Measurements from ENCODE around the gene SH3PXD2B. TPM values are rescaled to one million over a fixed set of nuclear protein-coding genes. Genes with fewer than 3 reads are reported as not detected.

SH3PXD2B gene
- total RNA-seq, 2 experiments from 2014 or later, result 0.60 to 0.95 TPM

GRCh38 chr5:172417983-172418630 lies 36.2 kb downstream of the SH3PXD2B start:
- Mint-ChIP-seq H3K36me3 (ENCODE audit: low read depth) (no peaks in the 10 kb centered on the region), H3K27ac (no peak overlapping the region), H3K9me3 (no peaks in the 10 kb centered on the region), H3K27me3 (no peaks in the 10 kb centered on the region), H3K4me1 (ENCODE audit: low read depth) (no peaks in the 10 kb centered on the region), H3K4me3 (no peak overlapping the region)
- no peak for TF ChIP-seq CTCF (IDR thresholded peaks at IDR 0.05)
- H3K4me3 ChIP-seq (ENCODE audit: low read length), result no peak overlapping the region
- H3K27ac ChIP-seq (ENCODE audit: low read depth in 1 of 2, low read length in 2 of 2), result no peak overlapping the region
- DNase-seq (no peak), ATAC-seq (ENCODE audit: poor library complexity) (no peak)
- H3K4me1 ChIP-seq (ENCODE audit: insufficient read depth, low read length), result peaks cover 3% of the 10 kb centered on the region
- H3K36me3 ChIP-seq (ENCODE audit: insufficient read depth, low read length), result no peaks in the 10 kb centered on the region
- H3K9me3 ChIP-seq (ENCODE audit: control insufficient read depth in 1 of 2, insufficient read depth in 1 of 2, low read length in 2 of 2), result no peaks in the 10 kb centered on the region
- intact Hi-C loops (cut with DNase I, micrococcal nuclease), result no loop called here
- ChIA-PET POLR2A (no interaction called here), CTCF (no interaction called here)
- H3K27me3 ChIP-seq (ENCODE audit: control insufficient read depth in 1 of 2, insufficient read depth in 2 of 2, low read length in 2 of 2), result no peaks in the 10 kb centered on the region

GRCh38 chr5:172417130-172417841 lies 37.0 kb downstream of the SH3PXD2B start:
- no peak for ATAC-seq (ENCODE audit: poor library complexity)

More at GRCh38 chr5:172417130-172417841, 37.0 kb downstream of the SH3PXD2B start:
- intact Hi-C loops (cut with DNase I, micrococcal nuclease), result no loop called here
- Histone ChIP-seq H3K9me3 (ENCODE audit: control insufficient read depth in 1 of 2, insufficient read depth in 1 of 2, low read length in 2 of 2) (no peaks in the 10 kb centered on the region), H3K36me3 (ENCODE audit: insufficient read depth, low read length) (no peaks in the 10 kb centered on the region), H3K27ac (ENCODE audit: low read depth in 1 of 2, low read length in 2 of 2) (no peak overlapping the region), H3K27me3 (ENCODE audit: control insufficient read depth in 1 of 2, insufficient read depth in 2 of 2, low read length in 2 of 2) (no peaks in the 10 kb centered on the region), H3K4me1 (ENCODE audit: insufficient read depth, low read length) (peaks cover 3% of the 10 kb centered on the region), H3K4me3 (ENCODE audit: low read length) (no peak overlapping the region)
- H3K4me1 Mint-ChIP-seq (ENCODE audit: low read depth), result no peaks in the 10 kb centered on the region
- no peak overlapping the region for H3K27ac Mint-ChIP-seq
- no peaks in the 10 kb centered on the region for H3K36me3 Mint-ChIP-seq (ENCODE audit: low read depth)
- DNase-seq, result no peak
- ChIA-PET CTCF (no interaction called here), POLR2A (no interaction called here)
- H3K4me3 Mint-ChIP-seq, result no peak overlapping the region
- TF ChIP-seq CTCF (IDR thresholded peaks at IDR 0.05), result no peak
- no peaks in the 10 kb centered on the region for H3K27me3 Mint-ChIP-seq
- no peaks in the 10 kb centered on the region for H3K9me3 Mint-ChIP-seq

Data from CD4-positive, alpha-beta T cell (primary cell).